H4 (cell line): ENCODE data around the gene GXYLT2. TPM values are rescaled to one million over a fixed set of nuclear protein-coding genes. Genes with fewer than 3 reads are reported as not detected.

Source experiments
- DNase-seq: peaks from one replicate; pipeline ENCODE4 v3.0.0-alpha.2; 2015; ENCODE audit warnings: low spot score
- total RNA-seq: library from RNA; depleted of rRNA; stranded (reverse); fragments of >200 nt; shearing (Covaris generic); gene quantifications from 2 replicates; pipeline ENCODE4 v1.2.3, GENCODE V29; 2014; rRNA removed

GXYLT2 gene
- total RNA-seq: 14.2 and 16.9 TPM in 2 replicates

GRCh38 chr3:72887705-72888545 lies at the start of gene GXYLT2:
Gene GXYLT2, plus strand, starts transcription at chr3:72888046. Its CDS starts 188 bp downstream, at chr3:72888234.
- peak; percentile 60 for DNase-seq

- no peak for DNase-seq
Observed at GRCh38 chr3:72839057-72839456, 48.8 kb upstream of the GXYLT2 start.

- DNase-seq: no peak
Observed at GRCh38 chr3:72844436-72844993, 43.3 kb upstream of the GXYLT2 start.

GRCh38 chr3:72846166-72846565 lies 41.7 kb upstream of the GXYLT2 start:
- DNase-seq: no peak

- no peak for DNase-seq
Observed at GRCh38 chr3:72847282-72847681, 40.6 kb upstream of the GXYLT2 start.

- peak; percentile 88 for DNase-seq
Observed at GRCh38 chr3:72847751-72848702, 39.8 kb upstream of the GXYLT2 start, which contains the start of gene SHQ1. Gene SHQ1, minus strand, starts transcription at chr3:72848445. Its CDS starts 105 bp downstream, at chr3:72848340.

- DNase-seq: no peak
Observed at GRCh38 chr3:72848703-72849081, 39.2 kb upstream of the GXYLT2 start.

GRCh38 chr3:72855001-72855400 lies 32.8 kb upstream of the GXYLT2 start:
- DNase-seq: no peak

GRCh38 chr3:72860053-72860452 lies 27.8 kb upstream of the GXYLT2 start:
- DNase-seq: no peak

- no peak for DNase-seq
Observed at GRCh38 chr3:72860846-72861245, 27.0 kb upstream of the GXYLT2 start.

GRCh38 chr3:72862314-72863090 lies 25.3 kb upstream of the GXYLT2 start:
- no peak for DNase-seq

- no peak for DNase-seq
Observed at GRCh38 chr3:72872183-72872582, 15.7 kb upstream of the GXYLT2 start.

GRCh38 chr3:72887343-72887704 lies 522 bp upstream of the GXYLT2 start:
- DNase-seq: no peak

GRCh38 chr3:72888546-72889309 lies 882 bp downstream of the GXYLT2 start:
- DNase-seq: no peak

- no peak for DNase-seq
Observed at GRCh38 chr3:72889310-72890165, 1.7 kb downstream of the GXYLT2 start.

- DNase-seq: no peak
Observed at GRCh38 chr3:72890166-72890925, 2.5 kb downstream of the GXYLT2 start.

GRCh38 chr3:72891053-72891855 lies 3.4 kb downstream of the GXYLT2 start:
- DNase-seq: peak; percentile 81
